NCI-H1092 (cell line): ENCODE measurements around the gene ABLIM1.

ENCODE experiments used
- DNase-seq: peaks from one replicate; lab custom pipeline; 2025; lab: John Stamatoyannopoulos, UW

Gene ABLIM1

GRCh38 chr10:114544045-114544659 is 113.9 kb downstream of the ABLIM1 start:
- DNase-seq = no peak

GRCh38 chr10:114543456-114543855 is 114.6 kb downstream of the ABLIM1 start:
- DNase-seq = no peak

GRCh38 chr10:114542373-114542772 is 115.7 kb downstream of the ABLIM1 start:
- DNase-seq = no peak

- DNase-seq = no peak
Measured at GRCh38 chr10:114541797-114542160, 116.3 kb downstream of the ABLIM1 start.

GRCh38 chr10:114541081-114541796 is 116.8 kb downstream of the ABLIM1 start:
- no peak for DNase-seq

- DNase-seq = no peak
Measured at GRCh38 chr10:114540236-114540635, 117.8 kb downstream of the ABLIM1 start.

- no peak for DNase-seq
Measured at GRCh38 chr10:114539623-114540022, 118.5 kb downstream of the ABLIM1 start.

- no peak for DNase-seq
Measured at GRCh38 chr10:114538181-114538906, 119.7 kb downstream of the ABLIM1 start.

GRCh38 chr10:114537736-114538135 is 120.3 kb downstream of the ABLIM1 start:
- no peak for DNase-seq

- DNase-seq = no peak
Measured at GRCh38 chr10:114534571-114534981, 123.5 kb downstream of the ABLIM1 start.

GRCh38 chr10:114532226-114532625 is 125.8 kb downstream of the ABLIM1 start:
- DNase-seq = no peak

- DNase-seq = peak; percentile 71
Measured at GRCh38 chr10:114526504-114527238, 131.4 kb downstream of the ABLIM1 start.

GRCh38 chr10:114526126-114526503 is 132.0 kb downstream of the ABLIM1 start:
- DNase-seq = no peak

GRCh38 chr10:114525368-114525949 is 132.6 kb downstream of the ABLIM1 start:
- DNase-seq = no peak

- DNase-seq = no peak
Measured at GRCh38 chr10:114523876-114524275, 134.2 kb downstream of the ABLIM1 start.

GRCh38 chr10:114521255-114521654 is 136.8 kb downstream of the ABLIM1 start:
- DNase-seq = no peak

- no peak for DNase-seq
Measured at GRCh38 chr10:114520453-114520852, 137.6 kb downstream of the ABLIM1 start.

- no peak for DNase-seq
Measured at GRCh38 chr10:114519756-114520293, 138.2 kb downstream of the ABLIM1 start.

- no peak for DNase-seq
Measured at GRCh38 chr10:114519306-114519669, 138.8 kb downstream of the ABLIM1 start.

GRCh38 chr10:114518401-114519305 is 139.4 kb downstream of the ABLIM1 start:
- DNase-seq = no peak
